Kasumi-1 (cell line): Measurements from ENCODE around the gene RASGRF2.

Source experiments
- DNase-seq, 2 experiments: peaks; one replicate each; lab custom pipeline; 2025; lab: John Stamatoyannopoulos, UW

The RASGRF2 gene

GRCh38 chr5:80959768-80960442 lies at the start of gene RASGRF2:
TSS of gene RASGRF2 (plus strand) at chr5:80960363. CDS start at chr5:80960739, 376 bp downstream.
- DNase-seq, result peak in 1 of 2 experiments; percentile 13

GRCh38 chr5:80912479-80912878 lies 47.7 kb upstream of the RASGRF2 start:
- no peak for DNase-seq

GRCh38 chr5:80915716-80916115 lies 44.4 kb upstream of the RASGRF2 start:
- DNase-seq, result no peak

GRCh38 chr5:80916676-80917075 lies 43.5 kb upstream of the RASGRF2 start:
- DNase-seq, result no peak

- DNase-seq, result no peak
Measured at GRCh38 chr5:80917631-80918030, 42.5 kb upstream of the RASGRF2 start.

GRCh38 chr5:80919678-80920196 lies 40.4 kb upstream of the RASGRF2 start:
- DNase-seq, result no peak

GRCh38 chr5:80920333-80920732 lies 39.8 kb upstream of the RASGRF2 start:
- no peak for DNase-seq

GRCh38 chr5:80921026-80921425 lies 39.1 kb upstream of the RASGRF2 start:
- DNase-seq, result no peak

- no peak for DNase-seq
Measured at GRCh38 chr5:80925931-80926330, 34.2 kb upstream of the RASGRF2 start.

- no peak for DNase-seq
Measured at GRCh38 chr5:80926536-80926935, 33.6 kb upstream of the RASGRF2 start.

GRCh38 chr5:80926979-80927656 lies 33.0 kb upstream of the RASGRF2 start:
- no peak for DNase-seq

GRCh38 chr5:80928073-80928472 lies 32.1 kb upstream of the RASGRF2 start:
- no peak for DNase-seq

GRCh38 chr5:80930940-80931339 lies 29.2 kb upstream of the RASGRF2 start:
- no peak for DNase-seq

GRCh38 chr5:80931411-80931810 lies 28.8 kb upstream of the RASGRF2 start:
- no peak for DNase-seq

- no peak for DNase-seq
Measured at GRCh38 chr5:80933036-80933435, 27.1 kb upstream of the RASGRF2 start.

- DNase-seq, result no peak
Measured at GRCh38 chr5:80934751-80935150, 25.4 kb upstream of the RASGRF2 start.

GRCh38 chr5:80935811-80936385 lies 24.3 kb upstream of the RASGRF2 start:
- DNase-seq, result peak in 1 of 2 experiments; percentile 5

GRCh38 chr5:80936881-80937280 lies 23.3 kb upstream of the RASGRF2 start:
- DNase-seq, result no peak

GRCh38 chr5:80937584-80938356 lies 22.4 kb upstream of the RASGRF2 start:
- DNase-seq, result no peak

- DNase-seq, result no peak
Measured at GRCh38 chr5:80941496-80941895, 18.7 kb upstream of the RASGRF2 start.

GRCh38 chr5:80951366-80951765 lies 8.8 kb upstream of the RASGRF2 start:
- no peak for DNase-seq

GRCh38 chr5:80953587-80953986 lies 6.6 kb upstream of the RASGRF2 start:
- no peak for DNase-seq
